Omental fat pad (tissue), 4 donors: Measurements from ENCODE around the gene COX5A. TPM values are rescaled to one million over a fixed set of nuclear protein-coding genes. Genes with fewer than 3 reads are reported as not detected.
"Not testable (repeated sequence)": the region's sequence is repeated elsewhere in the genome, so short reads cannot be mapped to it uniquely, and the experiment has no call there.

Experiments
- ATAC-seq: fragments of 150-250 bp; one replicate; pipeline ENCODE4 v1.9.1; 2016; ENCODE audit warnings: mild to moderate bottlenecking, moderate library complexity; ENCODE audit not compliant: low FRiP score
- DNase-seq: peaks from one replicate; pipeline ENCODE4 v3.0.0-alpha.2; 2019; ENCODE audit warnings: low spot score
- total RNA-seq, 4 donors: library from RNA; depleted of rRNA; stranded (reverse); fragments of >200 nt; gene quantifications; one replicate each; pipeline ENCODE4 v1.1.0, GENCODE V29; 2016
- TF ChIP-seq, protein P1 (sequence below), 3 donors: fragments of 450-650 bp; IDR thresholded peaks; one replicate each; pipeline ENCODE4 v1.5.1; 2016 to 2017; ENCODE audit warnings: antibody characterized with exemption in 3 of 3, mild to moderate bottlenecking in 3 of 3, moderate library complexity in 2 of 3

The COX5A gene
- total RNA-seq, 4 donors from 2014 or later, result 47.6 to 103 (median 69.7) TPM

DNA sequence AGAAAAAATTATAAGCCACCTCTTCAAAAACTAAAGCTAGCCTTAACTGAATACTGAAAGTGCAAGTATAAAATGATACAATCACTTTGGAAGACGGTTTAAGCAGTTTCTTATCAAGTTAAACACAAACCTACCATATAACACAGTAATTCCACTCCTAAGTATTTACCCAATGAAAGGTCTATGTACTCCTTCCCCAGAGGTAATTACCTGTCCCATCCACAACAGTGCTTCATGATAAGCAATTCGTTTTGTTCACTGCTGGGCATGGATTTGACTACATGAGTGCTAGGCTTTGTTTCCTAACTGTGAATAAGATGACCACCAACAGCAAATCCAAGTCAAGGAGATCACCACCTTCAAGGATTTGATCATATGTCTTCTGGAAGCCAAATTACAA, 4.3 kb downstream of the COX5A start:
- DNase-seq (no peak), ATAC-seq (no peak)
- TF ChIP-seq, protein P1, sequence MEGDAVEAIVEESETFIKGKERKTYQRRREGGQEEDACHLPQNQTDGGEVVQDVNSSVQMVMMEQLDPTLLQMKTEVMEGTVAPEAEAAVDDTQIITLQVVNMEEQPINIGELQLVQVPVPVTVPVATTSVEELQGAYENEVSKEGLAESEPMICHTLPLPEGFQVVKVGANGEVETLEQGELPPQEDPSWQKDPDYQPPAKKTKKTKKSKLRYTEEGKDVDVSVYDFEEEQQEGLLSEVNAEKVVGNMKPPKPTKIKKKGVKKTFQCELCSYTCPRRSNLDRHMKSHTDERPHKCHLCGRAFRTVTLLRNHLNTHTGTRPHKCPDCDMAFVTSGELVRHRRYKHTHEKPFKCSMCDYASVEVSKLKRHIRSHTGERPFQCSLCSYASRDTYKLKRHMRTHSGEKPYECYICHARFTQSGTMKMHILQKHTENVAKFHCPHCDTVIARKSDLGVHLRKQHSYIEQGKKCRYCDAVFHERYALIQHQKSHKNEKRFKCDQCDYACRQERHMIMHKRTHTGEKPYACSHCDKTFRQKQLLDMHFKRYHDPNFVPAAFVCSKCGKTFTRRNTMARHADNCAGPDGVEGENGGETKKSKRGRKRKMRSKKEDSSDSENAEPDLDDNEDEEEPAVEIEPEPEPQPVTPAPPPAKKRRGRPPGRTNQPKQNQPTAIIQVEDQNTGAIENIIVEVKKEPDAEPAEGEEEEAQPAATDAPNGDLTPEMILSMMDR (IDR thresholded peaks at IDR 0.05), result no peak

DNA sequence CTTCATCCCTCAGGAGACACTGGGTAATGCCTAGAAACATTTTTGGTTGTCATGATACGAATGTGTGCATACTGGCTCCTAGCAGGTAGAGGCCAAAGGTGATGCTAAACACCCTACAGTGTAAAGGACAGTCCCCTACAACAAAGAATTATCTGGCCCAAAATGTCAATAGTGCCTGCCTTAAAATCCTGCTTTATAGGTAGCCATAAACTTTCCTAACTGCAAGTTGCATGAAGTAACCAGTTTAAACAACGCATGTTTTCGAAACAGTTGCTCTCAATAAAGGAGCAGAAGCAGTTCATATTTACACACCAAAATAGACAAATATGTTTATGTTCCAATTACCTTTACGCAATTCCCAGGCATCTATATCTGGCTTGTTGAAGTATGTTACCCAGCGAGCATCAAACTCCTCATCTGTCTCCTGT, 9.1 kb downstream of the COX5A start:
- no peak for DNase-seq
- ATAC-seq, result no peak
- TF ChIP-seq, protein P1 (IDR thresholded peaks at IDR 0.05), result no peak

DNA sequence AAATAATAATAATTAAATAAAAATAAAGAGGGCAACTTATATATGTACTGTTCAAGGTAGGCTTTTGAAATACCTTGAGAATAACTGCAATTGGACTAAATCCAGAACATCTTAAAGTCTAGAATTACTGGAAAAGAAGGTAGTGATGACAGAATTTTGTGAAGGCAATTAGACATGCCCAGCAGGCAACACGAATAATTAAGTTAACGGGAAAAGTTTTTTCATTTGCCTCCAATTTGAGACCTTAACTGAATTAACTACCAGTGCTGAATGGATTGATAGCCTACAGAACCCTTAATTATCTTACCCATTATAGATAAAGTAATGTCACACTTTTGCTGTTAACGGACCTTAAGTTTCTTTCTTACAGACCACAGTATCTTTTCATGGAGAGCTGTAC, 13.3 kb downstream of the COX5A start:
- DNase-seq (no peak), ATAC-seq (no peak)
- TF ChIP-seq, protein P1 (IDR thresholded peaks at IDR 0.05), result no peak

DNA sequence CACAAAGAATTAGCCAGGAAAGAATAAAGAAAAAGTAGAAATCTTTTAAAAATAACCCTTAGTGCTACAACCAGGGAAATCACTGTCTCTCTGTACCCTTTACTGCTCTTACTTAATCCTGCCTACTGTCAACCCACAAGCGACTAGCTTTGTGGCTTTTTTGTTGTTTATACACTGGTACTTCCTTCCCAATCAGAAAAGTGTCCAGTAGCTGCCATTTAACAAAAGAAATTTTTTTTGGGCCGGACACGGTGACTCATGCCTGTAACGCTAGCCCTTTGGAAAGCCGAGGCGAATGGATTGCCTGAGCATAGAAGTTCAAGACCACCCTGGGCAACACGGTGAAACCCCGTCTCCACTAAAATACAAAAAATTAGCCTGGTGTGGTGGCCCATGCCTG, 17.4 kb downstream of the COX5A start:
- ATAC-seq, result no peak
- no peak for DNase-seq
- TF ChIP-seq, protein P1 (IDR thresholded peaks at IDR 0.05), result no peak

DNA sequence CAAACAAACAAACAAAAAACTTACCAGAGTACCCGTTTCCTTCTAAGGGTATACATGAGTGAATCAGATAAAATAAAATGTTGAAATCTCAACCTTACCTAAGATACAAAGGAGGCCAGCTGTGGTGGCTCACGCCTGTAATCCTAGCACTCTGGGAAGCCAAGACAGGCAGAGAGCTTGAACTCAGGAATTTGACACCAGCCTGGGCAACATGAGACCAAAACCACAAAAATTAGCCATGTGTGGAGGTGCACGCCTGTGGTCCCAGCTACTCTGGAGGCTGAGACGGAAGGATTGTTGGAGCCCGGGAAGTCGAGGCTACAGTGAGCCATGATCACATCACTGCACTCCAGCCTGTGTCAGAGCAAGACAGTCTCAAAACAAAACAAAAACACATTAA, 20.2 kb downstream of the COX5A start:
- no peak for ATAC-seq
- TF ChIP-seq, protein P1 (IDR thresholded peaks at IDR 0.05), result no peak
- no peak for DNase-seq

DNA sequence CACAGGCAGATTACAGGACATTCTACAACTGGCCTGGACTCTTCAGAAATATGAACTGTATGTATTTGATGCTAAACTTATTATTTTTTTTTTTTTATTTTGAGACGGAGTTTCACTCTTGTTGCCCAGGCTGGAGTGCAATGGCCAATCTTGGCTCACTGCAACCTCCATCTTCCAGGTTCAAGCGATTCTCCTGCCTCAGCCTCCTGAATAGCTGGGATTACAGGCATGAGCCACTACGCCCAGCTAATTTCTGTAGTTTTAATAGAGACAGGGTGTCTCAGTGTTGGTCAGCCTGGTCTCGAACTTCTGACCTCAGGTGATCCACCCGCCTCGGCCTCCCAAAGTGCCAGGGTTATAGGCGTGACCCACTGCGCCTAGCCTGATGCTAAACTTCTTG, 24.1 kb downstream of the COX5A start:
- DNase-seq, ATAC-seq: not testable (repeated sequence)

DNA sequence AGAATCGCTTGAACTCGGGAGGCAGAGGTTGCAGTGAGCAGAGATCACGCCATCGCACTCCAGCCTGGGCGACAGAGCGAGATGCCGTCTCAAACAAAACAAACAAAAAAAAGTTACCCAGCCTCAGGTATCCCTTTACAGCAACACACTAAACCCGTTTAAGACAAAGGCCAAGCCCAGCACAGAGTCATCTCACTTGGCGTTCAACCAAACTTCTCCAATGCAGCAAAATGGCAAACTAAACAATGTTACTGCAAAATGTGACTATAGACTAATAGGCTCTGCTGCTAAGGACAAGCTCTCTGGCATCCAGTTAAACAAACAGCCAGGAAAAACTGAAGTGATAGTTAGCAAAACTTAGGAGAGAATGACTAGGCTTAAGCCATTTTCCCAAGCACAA, 24.8 kb downstream of the COX5A start:
- ATAC-seq (no peak), DNase-seq (no peak)
- TF ChIP-seq, protein P1 (IDR thresholded peaks at IDR 0.05), result no peak

DNA sequence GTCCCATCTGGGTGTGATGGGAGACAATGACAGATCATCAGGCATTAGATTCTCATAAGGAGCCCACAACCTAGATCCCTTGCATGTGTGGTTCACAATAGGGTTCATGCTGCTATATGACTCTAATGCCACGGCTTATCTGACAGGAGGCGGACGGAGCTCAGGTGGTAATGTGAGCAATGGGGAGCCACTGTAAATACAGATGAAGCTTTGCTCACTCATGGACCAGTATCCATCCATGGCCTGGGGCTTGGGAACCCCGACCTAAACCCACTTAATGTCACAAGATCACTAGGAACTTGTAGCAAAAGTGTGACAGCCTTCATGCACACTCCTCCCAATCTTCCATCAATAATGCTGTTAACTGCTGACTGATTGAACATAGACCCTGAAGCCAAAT, 29.2 kb downstream of the COX5A start:
- ATAC-seq, result no peak
- no peak for DNase-seq
- TF ChIP-seq, protein P1 (IDR thresholded peaks at IDR 0.05), result no peak
